HepG2 (cell line): Measurements from ENCODE around the gene SMAD7. TPM values are rescaled to one million over a fixed set of nuclear protein-coding genes. Genes with fewer than 3 reads are reported as not detected.

Experiments
- ARID2 ChIP-seq: sonication (generic); formaldehyde crosslinking; IDR thresholded peaks from 2 replicates; pipeline ENCODE4 v1.8.1; 2022; ENCODE audit warnings: mild to moderate bottlenecking, missing genetic modification reagents, borderline replicate concordance
- MZF1 ChIP-seq: sonication (generic); formaldehyde crosslinking; IDR thresholded peaks from 2 replicates; pipeline ENCODE4 v1.8.1; 2023; ENCODE audit warnings: mild to moderate bottlenecking, missing genetic modification reagents, borderline replicate concordance
- PRPF4 ChIP-seq: fragments of 200-400 bp; formaldehyde crosslinking; IDR thresholded peaks from 2 replicates; pipeline ENCODE4 v1.6.1; 2016; ENCODE audit warnings: low read length, low read depth; ENCODE audit not compliant: poor library complexity, severe bottlenecking
- REXO4 ChIP-seq: sonication (generic); formaldehyde crosslinking; IDR thresholded peaks from 2 replicates; pipeline ENCODE4 v1.8.0; 2022; ENCODE audit warnings: missing genetic modification reagents, mild to moderate bottlenecking, borderline replicate concordance
- RFX3 ChIP-seq: IDR thresholded peaks from 2 replicates; pipeline ENCODE4 v1.6.1; 2016; ENCODE audit warnings: missing biosample characterization, missing genetic modification reagents
- RNF2 ChIP-seq: fragments of 450-650 bp; conservative IDR thresholded peaks from 2 replicates; pipeline ENCODE4 v1.6.1; 2016; ENCODE audit warnings: low read depth
- SMAD9 ChIP-seq: sonication (generic); formaldehyde crosslinking; IDR thresholded peaks from 2 replicates; pipeline ENCODE4 v1.5.1; 2020; ENCODE audit warnings: mild to moderate bottlenecking, missing genetic modification reagents
- SUZ12 ChIP-seq: fragments of 150-350 bp; IDR thresholded peaks from 2 replicates; pipeline ENCODE4 v1.6.1; 2014; ENCODE audit warnings: low read depth, low read length
- ZNF264 ChIP-seq: sonication (generic); formaldehyde crosslinking; IDR thresholded peaks from 2 replicates; pipeline ENCODE4 v1.4.0; 2020; ENCODE audit warnings: missing genetic modification reagents
- ZNF326 ChIP-seq: sonication (generic); formaldehyde crosslinking; IDR thresholded peaks from 2 replicates; pipeline ENCODE4 v1.4.0; 2020; ENCODE audit warnings: missing genetic modification reagents, borderline replicate concordance
- ZNF329 ChIP-seq: sonication (generic); formaldehyde crosslinking; IDR thresholded peaks from 2 replicates; pipeline ENCODE4 v1.9.0; 2021; ENCODE audit warnings: low read depth, mild to moderate bottlenecking, missing genetic modification reagents
- ZNF616 ChIP-seq: sonication (generic); formaldehyde crosslinking; IDR thresholded peaks from 2 replicates; pipeline ENCODE4 v1.5.0; 2020; ENCODE audit warnings: low read depth, mild to moderate bottlenecking, missing genetic modification reagents
- ZNF839 ChIP-seq: sonication (generic); formaldehyde crosslinking; IDR thresholded peaks from 2 replicates; pipeline ENCODE4 v1.4.0; 2020; ENCODE audit warnings: missing genetic modification reagents, mild to moderate bottlenecking, borderline replicate concordance
- ZNF879 ChIP-seq: sonication (generic); formaldehyde crosslinking; IDR thresholded peaks from 2 replicates; pipeline ENCODE4 v1.8.1; 2023; ENCODE audit warnings: missing genetic modification reagents
- ZSCAN21 ChIP-seq: sonication (generic); formaldehyde crosslinking; IDR thresholded peaks from 2 replicates; pipeline ENCODE4 v1.8.0; 2022; ENCODE audit warnings: mild to moderate bottlenecking, missing genetic modification reagents, moderate library complexity, borderline replicate concordance
- polyA plus RNA-seq, 8 experiments: library from polyadenylated mRNA; depleted of rRNA in 3 of 8; stranded (reverse) in 7 of 8; unstranded in 1 of 8; fragments of >200 nt; fragmentation: Illumina TruSeq in 4 of 8; extraction: Trizol in 4 of 8; gene quantifications; 2 replicates each; pipeline versions ENCODE4 v1.2.1 to v1.2.3, GENCODE V29; 2011 to 2016; ENCODE audit warnings: low read depth in 4 of 8, missing spikeins in 1 of 8, mixed read lengths in 1 of 8; ENCODE audit not compliant: insufficient read depth in 1 of 8
- total RNA-seq, 5 experiments: library from RNA; depleted of rRNA; stranded (reverse); fragments of >200 nt; fragmentation: Illumina TruSeq; extraction: Trizol; gene quantifications; 2 replicates each; pipeline ENCODE4 v1.2.3, GENCODE V29; 2016; ENCODE audit warnings: low read depth in 1 of 5
- TF ChIP-seq, protein P1 (sequence below): sonication (generic); formaldehyde crosslinking; IDR thresholded peaks from 2 replicates; pipeline ENCODE4 v1.4.0; 2020; ENCODE audit warnings: mild to moderate bottlenecking, missing genetic modification reagents
- TF ChIP-seq, protein P2 (sequence below): sonication (generic); formaldehyde crosslinking; IDR thresholded peaks from 2 replicates; pipeline ENCODE4 v1.4.0; 2020; ENCODE audit warnings: mild to moderate bottlenecking, missing genetic modification reagents
- TF ChIP-seq, protein P3 (sequence below): sonication (generic); formaldehyde crosslinking; IDR thresholded peaks from 2 replicates; pipeline ENCODE4 v1.4.0; 2020; ENCODE audit warnings: missing genetic modification reagents

SMAD7 gene
- total and polyA plus RNA-seq, 2 of the 13 experiments (the other 11 are each of a cell fraction or from before 2014, with no cell fraction given): 17.4 to 24.7 TPM

DNA sequence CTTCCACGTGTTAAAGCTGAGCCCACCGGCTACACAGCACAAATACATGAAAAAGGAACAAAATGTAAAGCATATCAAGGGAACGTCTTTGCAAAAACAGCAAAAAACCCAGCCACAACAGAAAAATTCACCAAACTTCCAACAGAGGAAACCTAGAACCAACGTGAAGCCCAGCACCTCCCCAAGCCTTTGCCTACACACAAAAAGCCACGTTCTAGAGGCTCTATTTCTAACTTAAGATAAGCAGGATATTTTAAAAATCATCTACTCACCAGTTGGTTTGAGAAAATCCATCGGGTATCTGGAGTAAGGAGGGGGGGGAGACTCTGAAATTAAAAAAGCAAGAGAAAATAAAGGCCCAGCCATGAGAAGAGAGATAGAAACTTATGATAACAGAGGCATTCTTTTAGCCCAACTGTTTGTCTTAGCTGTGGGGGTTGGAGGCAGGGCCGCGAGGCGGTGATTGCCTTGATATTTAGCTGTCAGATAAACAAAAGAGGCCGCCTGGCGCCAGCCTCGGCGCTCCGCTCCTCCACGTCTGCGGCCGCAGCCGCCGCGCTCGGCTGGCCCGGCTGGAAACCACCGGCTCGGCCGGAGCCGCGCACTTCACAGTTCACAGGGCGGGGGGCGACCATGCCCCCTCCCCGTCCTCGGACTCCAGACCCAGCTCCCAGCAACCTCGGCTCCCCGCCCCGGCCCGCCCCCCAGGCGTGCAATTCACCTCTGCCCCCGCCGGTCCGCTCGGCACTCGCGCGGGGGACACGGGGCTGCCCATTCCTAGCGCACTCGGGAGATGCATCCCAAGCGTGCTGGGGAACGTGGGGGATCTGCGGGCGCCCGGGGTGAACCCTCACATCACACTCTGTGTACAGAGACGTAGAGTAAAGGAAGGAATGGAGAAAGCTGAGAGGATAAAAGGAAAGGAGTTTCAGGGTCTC lies 2.4 kb downstream of the SMAD7 start (continued):
- TF ChIP-seq ARID2 (CRISPR knock-in tag) (no peak), ZSCAN21 (CRISPR knock-in tag) (no peak; the same call in 1 of the 2 replicates), ZNF326 (no peak), RFX3 (CRISPR knock-in tag) (no peak), ZNF839 (CRISPR knock-in tag) (no peak), SMAD9 (no peak), PRPF4 (no peak), ZNF879 (CRISPR knock-in tag) (no peak), RNF2 (no peak), ZNF264 (CRISPR knock-in tag) (no peak), SUZ12 (no peak), MZF1 (CRISPR knock-in tag) (no peak), ZNF329 (CRISPR knock-in tag) (no peak), ZNF616 (CRISPR knock-in tag) (no peak), REXO4 (no peak)
- TF ChIP-seq, protein P1, sequence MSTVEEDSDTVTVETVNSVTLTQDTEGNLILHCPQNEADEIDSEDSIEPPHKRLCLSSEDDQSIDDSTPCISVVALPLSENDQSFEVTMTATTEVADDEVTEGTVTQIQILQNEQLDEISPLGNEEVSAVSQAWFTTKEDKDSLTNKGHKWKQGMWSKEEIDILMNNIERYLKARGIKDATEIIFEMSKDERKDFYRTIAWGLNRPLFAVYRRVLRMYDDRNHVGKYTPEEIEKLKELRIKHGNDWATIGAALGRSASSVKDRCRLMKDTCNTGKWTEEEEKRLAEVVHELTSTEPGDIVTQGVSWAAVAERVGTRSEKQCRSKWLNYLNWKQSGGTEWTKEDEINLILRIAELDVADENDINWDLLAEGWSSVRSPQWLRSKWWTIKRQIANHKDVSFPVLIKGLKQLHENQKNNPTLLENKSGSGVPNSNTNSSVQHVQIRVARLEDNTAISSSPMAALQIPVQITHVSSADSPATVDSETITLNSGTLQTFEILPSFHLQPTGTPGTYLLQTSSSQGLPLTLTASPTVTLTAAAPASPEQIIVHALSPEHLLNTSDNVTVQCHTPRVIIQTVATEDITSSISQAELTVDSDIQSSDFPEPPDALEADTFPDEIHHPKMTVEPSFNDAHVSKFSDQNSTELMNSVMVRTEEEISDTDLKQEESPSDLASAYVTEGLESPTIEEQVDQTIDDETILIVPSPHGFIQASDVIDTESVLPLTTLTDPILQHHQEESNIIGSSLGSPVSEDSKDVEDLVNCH (CRISPR knock-in tag): no peak
- TF ChIP-seq, protein P2, sequence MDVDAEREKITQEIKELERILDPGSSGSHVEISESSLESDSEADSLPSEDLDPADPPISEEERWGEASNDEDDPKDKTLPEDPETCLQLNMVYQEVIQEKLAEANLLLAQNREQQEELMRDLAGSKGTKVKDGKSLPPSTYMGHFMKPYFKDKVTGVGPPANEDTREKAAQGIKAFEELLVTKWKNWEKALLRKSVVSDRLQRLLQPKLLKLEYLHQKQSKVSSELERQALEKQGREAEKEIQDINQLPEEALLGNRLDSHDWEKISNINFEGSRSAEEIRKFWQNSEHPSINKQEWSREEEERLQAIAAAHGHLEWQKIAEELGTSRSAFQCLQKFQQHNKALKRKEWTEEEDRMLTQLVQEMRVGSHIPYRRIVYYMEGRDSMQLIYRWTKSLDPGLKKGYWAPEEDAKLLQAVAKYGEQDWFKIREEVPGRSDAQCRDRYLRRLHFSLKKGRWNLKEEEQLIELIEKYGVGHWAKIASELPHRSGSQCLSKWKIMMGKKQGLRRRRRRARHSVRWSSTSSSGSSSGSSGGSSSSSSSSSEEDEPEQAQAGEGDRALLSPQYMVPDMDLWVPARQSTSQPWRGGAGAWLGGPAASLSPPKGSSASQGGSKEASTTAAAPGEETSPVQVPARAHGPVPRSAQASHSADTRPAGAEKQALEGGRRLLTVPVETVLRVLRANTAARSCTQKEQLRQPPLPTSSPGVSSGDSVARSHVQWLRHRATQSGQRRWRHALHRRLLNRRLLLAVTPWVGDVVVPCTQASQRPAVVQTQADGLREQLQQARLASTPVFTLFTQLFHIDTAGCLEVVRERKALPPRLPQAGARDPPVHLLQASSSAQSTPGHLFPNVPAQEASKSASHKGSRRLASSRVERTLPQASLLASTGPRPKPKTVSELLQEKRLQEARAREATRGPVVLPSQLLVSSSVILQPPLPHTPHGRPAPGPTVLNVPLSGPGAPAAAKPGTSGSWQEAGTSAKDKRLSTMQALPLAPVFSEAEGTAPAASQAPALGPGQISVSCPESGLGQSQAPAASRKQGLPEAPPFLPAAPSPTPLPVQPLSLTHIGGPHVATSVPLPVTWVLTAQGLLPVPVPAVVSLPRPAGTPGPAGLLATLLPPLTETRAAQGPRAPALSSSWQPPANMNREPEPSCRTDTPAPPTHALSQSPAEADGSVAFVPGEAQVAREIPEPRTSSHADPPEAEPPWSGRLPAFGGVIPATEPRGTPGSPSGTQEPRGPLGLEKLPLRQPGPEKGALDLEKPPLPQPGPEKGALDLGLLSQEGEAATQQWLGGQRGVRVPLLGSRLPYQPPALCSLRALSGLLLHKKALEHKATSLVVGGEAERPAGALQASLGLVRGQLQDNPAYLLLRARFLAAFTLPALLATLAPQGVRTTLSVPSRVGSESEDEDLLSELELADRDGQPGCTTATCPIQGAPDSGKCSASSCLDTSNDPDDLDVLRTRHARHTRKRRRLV (CRISPR knock-in tag): no peak
- TF ChIP-seq, protein P3, sequence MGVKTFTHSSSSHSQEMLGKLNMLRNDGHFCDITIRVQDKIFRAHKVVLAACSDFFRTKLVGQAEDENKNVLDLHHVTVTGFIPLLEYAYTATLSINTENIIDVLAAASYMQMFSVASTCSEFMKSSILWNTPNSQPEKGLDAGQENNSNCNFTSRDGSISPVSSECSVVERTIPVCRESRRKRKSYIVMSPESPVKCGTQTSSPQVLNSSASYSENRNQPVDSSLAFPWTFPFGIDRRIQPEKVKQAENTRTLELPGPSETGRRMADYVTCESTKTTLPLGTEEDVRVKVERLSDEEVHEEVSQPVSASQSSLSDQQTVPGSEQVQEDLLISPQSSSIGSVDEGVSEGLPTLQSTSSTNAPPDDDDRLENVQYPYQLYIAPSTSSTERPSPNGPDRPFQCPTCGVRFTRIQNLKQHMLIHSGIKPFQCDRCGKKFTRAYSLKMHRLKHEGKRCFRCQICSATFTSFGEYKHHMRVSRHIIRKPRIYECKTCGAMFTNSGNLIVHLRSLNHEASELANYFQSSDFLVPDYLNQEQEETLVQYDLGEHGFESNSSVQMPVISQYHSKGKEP: no peak
